ENCODE measurements around the gene FSHB.

GRCh38 chr11:30239025-30239424 is 8.2 kb downstream of the FSHB start:
- TF ChIP-seq SMC3 (conservative IDR thresholded peaks at IDR 0.05; ENCODE audit: poor library complexity) (no peak), POLR2AphosphoS5 (IDR thresholded peaks at IDR 0.05) (no peak)
- TF ChIP-seq, protein P1, sequence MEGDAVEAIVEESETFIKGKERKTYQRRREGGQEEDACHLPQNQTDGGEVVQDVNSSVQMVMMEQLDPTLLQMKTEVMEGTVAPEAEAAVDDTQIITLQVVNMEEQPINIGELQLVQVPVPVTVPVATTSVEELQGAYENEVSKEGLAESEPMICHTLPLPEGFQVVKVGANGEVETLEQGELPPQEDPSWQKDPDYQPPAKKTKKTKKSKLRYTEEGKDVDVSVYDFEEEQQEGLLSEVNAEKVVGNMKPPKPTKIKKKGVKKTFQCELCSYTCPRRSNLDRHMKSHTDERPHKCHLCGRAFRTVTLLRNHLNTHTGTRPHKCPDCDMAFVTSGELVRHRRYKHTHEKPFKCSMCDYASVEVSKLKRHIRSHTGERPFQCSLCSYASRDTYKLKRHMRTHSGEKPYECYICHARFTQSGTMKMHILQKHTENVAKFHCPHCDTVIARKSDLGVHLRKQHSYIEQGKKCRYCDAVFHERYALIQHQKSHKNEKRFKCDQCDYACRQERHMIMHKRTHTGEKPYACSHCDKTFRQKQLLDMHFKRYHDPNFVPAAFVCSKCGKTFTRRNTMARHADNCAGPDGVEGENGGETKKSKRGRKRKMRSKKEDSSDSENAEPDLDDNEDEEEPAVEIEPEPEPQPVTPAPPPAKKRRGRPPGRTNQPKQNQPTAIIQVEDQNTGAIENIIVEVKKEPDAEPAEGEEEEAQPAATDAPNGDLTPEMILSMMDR (IDR thresholded peaks at IDR 0.05; ENCODE audit: poor library complexity, severe bottlenecking) = no peak

Measured in neural cell (in vitro differentiated cells).